Measurements from ENCODE around the gene DDX10.

DDX10 gene

DNA sequence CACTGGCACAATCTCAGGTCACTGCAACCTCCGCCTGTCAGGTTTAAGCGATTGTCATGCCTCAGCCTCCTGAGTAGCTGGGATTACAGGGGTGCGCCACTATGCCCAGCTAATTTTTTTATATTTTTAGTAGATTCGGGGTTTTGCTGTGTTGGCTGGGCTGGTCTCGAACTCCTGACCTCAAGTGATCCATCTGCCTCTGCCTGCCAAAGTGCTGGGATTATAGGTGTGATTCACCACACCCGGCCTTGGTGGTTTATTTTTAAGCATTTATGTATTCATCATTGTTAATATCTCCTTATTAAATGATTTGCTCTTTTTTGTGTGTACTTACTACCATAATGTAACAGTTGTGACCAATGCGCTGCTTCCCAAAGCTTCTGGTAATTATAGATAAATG is 171.7 kb downstream of the DDX10 start:
- DNase-seq: no peak

DNA sequence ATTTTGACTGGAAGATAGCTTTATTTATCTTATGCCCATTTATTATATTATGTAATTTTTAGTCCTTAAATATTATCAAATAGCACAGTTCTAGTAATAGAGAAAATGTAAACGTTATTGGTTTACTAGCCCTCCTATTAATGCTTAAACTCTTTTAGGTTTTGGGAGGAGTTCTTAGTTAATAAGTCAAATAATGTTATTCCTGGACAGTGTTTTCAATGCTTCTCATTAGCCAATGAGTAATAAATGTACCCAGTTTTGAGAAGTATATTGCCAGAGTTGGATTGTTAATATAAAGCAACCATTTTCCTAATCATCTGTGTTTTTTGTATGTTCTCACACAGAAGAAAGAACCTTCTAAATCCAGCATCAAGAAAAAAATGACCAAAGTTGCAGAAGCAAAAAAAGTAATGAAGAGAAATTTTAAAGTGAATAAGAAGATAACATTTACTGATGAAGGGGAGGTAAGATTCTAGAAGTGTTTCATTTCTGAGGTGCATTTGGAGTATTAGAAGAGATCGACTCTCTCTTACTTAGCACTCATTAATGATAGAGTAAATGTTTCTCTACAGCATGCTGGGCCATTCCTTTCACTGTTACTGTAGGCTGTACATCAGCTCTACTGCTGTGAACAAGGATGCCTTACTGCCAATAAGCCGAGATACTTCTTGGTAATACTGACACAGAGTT is 173.4 kb downstream of the DDX10 start:
- no peak for DNase-seq

DNA sequence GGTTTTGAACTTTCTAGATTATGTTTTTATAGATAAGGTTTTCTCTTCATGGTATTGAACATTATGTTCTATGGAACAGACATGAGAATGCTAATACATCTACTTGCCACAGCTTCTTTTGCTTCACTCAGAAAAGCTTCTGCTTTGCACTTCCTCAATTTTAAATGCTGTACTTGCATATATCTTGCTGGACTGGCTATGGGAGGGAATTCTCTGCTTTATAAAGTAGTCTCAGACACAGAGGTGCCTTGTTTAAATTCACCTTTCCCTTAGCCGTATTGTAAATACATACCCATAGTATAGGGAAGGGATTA is 173.9 kb downstream of the DDX10 start:
- DNase-seq: no peak

DNA sequence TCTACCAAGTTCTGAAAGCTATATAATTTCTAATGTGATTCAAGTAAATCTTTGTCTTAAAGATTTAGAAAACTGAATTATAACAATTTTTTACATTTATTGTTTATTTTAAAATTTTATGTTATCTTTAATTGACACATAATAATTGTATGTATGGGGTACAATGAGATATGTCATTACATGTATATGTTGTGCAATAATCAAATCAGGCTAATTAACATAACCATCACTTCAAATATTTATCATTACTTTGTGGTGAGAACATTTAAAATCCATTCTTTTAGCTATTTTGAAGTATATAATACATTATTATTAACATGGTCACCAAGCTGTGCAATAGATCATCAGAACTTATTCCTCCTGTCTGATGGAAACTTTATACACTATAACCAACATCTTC is 181.1 kb downstream of the DDX10 start:
- no peak for DNase-seq

DNA sequence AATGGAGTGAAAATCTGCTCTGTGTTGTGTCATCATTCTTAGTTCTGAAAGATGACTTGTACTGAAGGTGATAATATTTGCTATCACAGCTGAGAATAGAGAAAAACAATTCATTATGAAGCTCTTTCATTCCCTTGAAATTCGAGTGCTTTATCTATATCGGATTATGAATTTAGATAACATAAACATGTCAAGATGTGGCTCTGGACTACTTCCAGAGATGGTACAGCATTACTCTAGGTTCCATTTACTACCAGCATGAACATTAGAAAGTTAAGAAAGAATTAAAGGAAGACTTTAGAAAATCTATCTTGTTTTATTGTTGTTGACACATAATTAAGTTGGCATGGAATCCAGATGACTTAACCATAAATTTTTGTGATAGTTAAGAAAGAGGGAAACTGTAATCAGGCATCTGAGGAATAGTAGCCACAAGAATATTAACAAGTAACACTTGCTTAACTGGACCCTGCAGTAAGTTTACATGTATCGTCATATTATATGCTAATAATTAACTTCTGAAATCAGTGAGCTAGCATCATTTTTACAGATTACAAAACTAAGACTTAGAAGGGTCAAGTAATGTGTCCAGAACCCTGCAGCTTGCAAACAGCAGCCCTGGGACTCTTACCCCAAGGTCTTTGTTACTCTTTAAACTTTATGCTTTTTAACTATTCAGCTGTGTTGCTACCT is 182.6 kb downstream of the DDX10 start:
- DNase-seq: no peak

DNA sequence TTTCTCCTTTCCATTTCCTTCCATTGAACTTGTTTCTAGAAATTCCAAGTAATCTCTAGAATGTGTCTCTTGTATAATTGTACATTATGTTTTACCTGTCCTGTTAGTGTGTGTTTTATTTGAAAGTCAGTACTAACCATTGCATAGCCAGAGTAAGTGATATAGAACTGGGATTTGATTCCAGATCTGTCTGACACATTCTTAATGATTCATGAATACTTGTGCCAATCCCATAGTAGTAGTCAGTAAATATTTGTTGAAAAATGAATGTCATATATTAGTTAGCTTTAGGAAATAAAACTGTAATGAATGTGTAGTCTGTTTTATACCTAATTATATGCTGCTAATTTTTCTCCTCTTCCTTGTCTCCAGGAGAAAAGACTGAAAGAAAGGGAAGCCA is 186.9 kb downstream of the DDX10 start:
- DNase-seq: no peak

DNA sequence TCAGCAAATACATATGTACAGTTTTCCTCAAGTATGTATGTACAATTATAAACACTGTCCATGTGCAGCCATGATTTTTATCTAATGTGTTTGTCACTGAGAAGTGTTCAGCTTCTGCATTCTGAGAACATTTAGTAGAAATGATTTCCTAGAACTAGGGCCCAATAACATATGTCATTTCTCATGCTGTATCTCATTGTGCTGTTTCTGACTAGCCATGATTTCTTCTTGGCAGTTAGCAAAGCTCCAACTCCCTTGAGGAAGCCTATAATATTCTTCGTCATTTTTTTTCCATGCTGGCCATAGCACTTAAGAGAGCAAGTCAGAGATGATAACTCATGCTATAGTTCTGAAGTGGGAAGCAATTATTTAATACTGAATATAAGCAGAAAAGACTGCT is 187.8 kb downstream of the DDX10 start:
- DNase-seq: no peak

DNA sequence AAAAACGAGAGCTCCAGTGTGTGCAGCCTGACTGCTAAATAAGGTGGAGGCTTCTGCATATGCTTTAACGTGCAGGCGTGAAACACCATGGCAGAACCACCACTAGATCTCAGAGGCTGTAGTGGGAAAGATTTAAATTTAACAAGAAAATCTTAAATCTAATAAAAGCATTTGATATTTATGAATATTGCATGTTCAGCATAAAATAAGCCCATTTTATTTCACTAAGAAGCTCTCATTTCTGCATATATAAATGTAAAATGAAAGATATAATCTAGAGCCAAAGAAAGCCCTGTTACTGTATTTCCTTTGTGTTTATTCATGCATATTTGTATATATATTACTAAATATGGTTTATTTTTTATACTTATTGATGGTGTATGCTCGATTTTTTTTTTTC is 188.3 kb downstream of the DDX10 start:
- DNase-seq: no peak

DNA sequence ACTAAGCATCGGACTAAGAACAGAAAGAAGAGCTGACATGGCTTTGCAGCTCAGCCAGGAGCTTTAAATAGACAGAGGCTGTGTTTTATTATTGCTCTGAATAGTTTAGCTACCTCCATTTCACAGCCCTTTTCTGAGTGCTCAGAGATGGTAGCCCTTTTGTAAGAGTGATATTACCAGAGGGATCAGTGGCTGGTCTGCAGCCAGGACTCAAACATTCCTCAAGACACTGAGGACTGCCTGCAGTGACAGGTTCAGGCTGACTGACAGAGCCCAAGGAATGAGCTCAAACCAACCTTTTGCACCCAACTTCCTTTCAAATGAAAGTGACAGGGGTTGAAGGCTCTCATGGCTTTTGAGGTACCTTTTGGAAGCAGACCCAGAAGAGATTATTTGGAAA is 189.0 kb downstream of the DDX10 start:
- no peak for DNase-seq

DNA sequence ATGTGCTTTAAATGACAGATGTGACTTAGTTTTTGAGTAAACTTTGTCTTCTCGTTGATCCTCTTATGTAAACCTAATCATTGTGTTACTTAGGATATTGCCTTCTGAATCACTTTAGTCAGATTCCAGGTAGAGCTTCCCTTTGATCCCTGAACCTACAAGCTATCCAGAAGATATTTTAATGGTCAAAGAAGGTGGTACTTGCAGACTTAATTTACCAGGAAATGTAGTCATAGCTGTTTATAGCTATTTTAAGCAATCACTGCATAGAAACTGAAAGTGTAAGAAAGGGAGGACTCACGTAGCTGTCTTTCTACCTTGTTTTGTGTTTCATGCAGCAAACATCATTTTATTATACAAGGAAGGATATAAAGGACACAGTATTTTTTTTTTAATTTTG is 189.5 kb downstream of the DDX10 start:
- no peak for DNase-seq

DNA sequence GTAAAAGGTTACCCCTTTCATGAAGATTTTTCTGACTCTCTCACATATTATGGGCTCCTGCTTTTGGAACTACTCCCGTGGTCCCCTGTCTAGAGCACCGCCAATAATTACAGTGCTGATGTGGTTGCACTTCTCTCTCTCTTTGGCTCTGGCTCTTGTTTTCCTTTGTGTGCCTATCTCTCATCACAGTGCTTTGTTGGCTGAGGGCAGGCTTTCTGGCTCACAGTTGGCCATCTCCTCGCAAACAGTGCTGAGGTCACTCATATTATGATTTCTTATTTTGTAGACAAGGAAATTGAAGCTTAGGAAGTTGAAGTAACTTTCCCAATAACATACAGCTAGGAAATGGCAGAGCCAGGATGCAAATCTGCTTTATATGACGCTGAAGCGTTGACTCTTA is 192.5 kb downstream of the DDX10 start:
- DNase-seq: no peak

DNA sequence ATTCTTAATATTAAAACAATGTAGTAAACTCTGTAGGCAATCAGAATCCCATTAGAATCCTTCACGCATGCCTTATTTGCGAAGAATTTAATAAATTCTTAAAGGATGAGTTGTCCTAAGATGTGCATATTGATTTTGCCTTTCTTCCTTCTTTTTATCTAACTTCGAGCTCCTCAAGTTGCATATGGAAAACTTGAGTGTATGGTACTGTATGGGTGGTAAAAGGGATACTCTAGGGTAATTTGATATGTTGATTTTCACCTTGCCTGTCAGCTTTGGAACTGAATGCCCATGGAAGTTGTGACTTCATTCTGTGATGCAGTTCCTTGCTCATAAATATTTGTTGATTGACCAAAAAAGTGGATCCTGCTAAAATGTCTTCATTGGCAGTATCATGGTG is 193.8 kb downstream of the DDX10 start:
- no peak for DNase-seq

DNA sequence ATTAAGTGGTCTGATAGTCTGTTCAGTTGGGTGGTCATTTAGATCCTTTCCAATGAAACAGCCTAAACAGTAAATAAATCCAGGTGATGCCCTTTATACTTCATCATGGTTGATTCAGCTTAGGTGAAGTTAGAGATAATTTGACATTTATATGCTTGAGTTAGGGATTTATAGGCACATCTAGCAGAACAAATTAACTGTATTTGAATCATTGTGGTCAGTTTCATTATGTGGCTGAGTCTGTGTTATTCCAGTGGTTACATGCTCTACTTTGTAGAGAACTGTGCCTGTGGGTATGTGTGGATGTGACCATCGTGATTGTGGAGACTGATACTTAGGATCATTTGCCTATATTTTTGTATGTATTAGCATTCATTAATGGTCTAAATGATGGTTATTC is 194.6 kb downstream of the DDX10 start:
- DNase-seq: no peak

DNA sequence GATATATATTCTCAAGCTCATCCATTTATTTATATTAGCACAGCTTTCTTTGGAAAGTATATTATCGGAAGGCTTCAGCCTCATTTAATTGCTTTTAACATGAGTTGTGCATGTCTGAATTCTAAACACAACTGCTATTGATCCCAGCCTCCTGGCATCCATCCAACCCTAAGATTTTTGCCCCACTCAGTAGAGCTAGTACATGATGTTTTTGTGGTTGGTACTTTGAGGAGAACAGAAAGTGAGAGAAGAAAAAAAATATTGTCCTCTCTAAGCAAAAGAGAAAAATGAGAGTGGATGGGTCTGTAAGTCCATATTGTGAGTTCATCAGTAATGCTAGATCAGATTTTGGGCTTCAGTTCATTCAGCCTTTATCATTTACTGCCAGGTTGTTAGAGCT is 198.7 kb downstream of the DDX10 start:
- DNase-seq: no peak

DNA sequence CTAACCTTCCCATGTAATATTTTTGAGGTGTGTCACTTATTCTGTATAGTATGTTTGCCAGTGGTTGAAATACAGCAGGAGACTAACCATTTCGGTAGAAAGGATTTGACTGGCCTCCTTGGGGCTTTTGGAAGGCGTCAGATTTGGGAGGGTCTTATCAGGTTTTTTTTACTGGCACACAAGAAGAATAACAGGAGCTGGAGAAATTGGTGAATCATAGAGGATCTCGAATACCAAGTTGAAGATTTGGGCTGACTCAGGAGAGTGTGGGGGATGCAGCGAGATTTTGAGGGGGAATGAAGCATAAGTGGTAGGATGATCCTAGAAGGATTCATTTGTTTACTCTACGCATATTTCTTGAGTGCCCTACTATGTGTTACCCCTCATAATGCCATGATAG is 200.5 kb downstream of the DDX10 start:
- DNase-seq: no peak

DNA sequence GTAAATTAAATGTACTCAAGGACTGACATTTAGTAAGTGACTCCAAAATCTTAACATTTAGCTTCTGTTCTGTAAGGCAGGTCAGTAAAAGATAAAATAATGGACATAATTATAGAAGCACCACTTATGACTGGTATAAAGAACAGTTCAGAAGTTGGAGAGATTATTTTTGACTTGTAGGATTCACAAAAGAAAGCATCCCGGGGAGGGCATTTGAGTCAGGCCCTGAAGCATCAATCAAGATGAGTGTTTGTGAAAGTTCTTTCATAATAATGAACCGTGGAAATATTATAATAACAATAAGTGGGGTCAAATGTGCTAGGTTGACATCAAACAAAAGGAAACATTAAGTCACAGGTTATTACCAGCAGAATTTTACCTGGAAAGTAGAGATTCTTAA is 201.9 kb downstream of the DDX10 start:
- no peak for DNase-seq

DNA sequence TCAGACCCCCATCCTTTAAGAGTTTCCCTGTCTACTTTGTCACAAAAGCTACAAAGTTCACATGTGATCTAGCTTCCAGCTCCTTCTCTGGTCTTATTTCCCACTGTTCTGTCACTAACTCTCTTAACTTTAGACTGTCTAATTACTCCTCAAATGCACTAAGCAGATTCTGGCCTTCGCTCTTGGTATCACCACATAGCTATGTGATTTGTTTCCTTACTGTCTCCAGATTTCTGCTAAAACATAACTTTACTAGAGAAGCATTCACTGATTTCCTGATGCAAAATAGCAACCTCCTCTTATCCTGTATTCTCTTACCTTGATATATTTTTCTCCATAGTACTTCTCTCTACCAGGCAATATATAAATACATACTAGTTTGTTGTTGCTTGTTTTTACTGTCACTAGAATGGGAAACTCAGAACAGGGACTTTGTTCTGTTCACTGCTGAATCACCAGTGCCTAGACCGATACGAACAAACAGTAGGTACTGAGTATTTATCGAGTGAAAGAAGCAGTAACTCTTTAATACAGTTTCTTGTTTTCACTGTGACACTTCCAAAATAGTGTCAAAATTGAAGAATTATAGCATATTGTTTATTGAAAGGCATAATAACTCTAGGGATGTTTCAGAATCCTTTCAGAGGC is 205.6 kb downstream of the DDX10 start:
- no peak for DNase-seq

DNA sequence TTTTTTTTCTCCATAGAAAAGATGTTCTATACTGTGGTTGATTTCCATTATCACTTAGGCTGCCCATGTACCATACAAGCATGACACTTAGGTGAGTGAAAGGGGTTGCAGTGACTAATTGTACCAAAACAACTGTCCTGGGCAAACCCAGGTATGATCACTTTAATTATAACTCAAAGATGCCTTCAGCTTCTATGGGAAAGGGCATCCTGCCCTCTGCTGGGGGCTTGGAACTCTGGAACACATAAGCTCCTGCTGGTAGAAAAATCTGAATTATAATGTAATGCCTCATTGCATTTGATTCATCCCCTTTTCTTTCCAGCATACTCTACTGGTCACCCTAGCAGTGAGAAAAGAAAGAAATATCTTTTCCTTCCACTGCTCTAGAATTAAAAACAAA is 206.3 kb downstream of the DDX10 start:
- DNase-seq: peak; percentile 31

DNA sequence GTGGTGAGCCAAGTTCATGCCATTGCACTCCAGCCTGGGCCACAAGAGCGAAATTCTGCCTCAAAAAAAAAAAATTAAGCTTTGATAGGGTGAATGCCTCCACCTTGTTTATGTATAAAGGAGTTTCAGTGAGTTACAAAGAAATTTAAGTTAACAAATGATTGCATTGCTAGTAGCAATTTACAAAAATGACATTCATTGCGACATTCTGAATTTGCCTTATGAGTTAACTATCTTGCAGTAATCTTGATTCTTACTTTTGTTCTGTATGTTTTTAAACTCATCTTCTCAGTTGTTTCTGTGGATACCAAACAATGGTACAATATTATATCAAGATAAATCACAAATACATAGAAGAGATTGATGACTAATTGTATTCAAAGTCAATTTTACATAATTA is 207.0 kb downstream of the DDX10 start:
- DNase-seq: no peak

DNA sequence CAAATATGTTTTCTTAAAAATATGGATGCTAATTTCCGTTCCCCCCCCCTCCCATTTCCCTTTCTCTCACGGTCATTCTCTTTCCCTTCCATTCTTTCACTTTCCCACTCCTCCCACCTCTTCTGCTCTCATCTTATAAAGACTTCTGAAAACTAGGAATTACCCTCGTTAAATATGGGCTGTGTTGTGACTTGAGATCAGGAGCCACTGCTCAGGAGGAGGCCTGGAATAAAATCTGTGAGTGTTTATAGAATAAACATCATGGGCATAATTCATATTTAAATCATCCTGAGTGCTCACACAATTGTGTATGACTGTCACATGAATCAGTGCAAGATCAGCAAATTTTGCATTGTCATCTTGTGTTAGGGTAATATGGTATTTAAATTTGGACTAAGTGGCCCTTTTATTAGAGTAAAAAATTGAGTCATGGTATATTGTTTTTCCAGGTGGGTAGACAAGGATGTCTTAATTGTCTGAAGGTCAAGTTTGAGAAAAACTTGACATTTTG is 208.0 kb downstream of the DDX10 start:
- DNase-seq: no peak

DNA sequence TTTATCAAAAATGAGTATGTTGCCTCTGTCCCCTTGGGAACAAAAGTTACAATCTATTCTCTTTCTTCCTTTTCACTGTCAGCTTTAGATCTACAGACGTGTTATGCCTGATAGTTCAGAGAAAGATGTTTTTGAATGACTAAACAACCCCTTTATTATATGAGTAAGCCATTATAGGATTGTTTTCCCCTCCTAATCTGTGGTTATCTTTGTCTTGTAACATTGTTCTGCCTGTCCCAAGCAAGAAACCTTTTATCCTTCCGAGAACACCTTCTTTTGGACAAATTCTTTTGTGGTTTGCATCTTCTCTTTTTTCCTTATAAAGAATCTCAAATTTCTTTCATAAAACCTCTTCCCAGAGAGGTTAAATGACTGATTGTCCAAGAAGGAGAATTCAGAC is 208.4 kb downstream of the DDX10 start:
- no peak for DNase-seq

DNA sequence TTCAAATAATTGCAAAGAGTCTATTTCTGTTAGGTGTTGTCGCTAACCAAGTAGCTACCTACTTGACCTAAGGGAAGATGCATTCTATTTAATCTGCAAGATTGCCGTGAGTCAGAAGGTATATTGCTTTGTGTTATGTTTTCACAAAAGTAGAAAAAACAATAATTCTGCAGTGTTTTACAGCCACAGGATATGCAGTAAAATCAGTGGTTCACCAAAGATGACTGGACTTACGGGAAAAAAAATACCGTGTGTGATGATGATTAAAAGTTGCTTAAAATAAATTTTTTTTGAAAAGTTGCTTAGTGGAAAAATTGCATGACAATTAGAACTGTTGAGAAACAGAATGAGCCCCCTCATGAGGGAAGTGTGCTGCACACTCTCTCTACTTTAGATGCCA is 209.1 kb downstream of the DDX10 start:
- no peak for DNase-seq

DNA sequence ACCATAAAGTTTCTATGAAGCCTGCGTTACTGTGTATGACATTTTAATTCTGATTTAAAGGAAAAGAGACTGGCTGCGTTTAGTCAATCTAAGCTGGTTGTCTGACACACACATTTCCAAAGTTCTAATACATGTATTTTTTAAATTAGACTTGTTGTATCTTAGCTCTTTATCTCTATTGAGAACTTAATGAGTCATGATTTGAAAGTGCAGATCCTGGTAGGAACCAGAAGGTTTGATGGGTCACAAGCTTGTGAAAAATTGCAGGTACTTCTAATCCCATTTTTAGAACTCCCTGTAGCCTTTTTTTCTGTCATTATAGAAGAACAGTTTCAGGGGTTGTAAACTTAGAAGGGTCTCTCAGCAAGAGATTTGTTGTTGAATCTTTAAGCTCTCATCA is 210.3 kb downstream of the DDX10 start:
- no peak for DNase-seq

DNA sequence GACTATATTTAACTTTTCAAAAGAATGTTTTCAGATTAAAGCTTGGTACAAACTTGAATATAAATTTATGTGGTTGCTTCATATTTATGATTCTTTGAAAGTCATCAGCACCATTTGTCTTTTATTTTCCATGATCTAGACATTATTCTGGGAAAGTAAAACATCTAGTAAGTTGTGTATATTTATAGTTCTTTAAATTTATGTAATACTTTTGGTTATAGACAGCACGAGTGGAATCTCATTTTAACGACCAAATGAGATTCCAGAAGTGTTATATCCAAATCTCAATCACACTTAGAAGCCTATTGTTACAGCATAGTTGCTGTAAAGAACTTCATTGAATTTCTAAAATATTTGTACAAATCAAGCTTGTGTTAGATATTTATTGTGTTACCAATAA is 212.3 kb downstream of the DDX10 start:
- DNase-seq: no peak

DNA sequence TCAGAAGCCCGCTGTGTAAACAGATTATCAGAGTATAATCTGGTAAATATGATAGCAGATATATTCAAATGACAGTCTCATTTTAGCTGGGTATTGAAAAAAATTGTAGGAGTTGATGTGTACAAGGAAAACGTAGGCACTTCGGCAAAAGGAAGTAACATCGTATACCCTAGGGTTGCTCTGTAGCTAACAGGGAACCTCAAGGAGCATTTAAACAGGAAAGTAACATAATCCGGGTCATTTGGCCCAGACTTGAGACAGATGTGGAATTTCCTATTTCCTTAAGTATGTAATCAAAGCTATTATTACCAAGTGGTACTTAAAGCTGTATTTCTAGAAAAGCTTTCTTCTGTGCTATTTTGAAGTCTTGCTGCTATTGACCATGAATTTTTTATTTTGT is 215.6 kb downstream of the DDX10 start:
- no peak for DNase-seq
